ENCODE measurements around the gene PIR.

The PIR gene

DNA sequence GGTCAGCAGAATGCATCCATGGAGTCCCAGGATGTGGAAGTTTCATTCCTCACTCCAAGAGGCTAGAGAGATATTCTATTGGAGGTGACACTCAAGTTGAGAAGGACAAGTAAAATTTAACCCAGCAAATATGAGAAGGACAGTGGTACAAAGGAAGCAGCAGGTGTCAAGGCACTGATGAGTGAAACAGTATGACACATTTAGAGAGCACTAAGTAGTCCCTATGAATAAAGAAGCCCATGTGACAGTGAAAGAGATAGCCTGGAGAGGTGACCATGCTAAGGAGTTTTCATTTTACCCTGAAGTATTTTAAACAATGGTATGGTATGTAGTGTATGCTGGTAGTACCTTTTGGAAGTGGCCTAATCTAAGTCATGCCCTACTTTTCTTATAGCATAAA, 16.7 kb upstream of the PIR start:
- TF ChIP-seq TAF1 (IDR thresholded peaks at IDR 0.05; ENCODE audit: borderline replicate concordance, low read depth, low read length) (no peak), POLR2AphosphoS5 (IDR thresholded peaks at IDR 0.05; ENCODE audit: low read depth, low read length) (no peak), POLR2A (IDR thresholded peaks at IDR 0.05; ENCODE audit: low read depth, low read length) (no peak)
- no peak for DNase-seq (ENCODE audit: insufficient read length)

DNA sequence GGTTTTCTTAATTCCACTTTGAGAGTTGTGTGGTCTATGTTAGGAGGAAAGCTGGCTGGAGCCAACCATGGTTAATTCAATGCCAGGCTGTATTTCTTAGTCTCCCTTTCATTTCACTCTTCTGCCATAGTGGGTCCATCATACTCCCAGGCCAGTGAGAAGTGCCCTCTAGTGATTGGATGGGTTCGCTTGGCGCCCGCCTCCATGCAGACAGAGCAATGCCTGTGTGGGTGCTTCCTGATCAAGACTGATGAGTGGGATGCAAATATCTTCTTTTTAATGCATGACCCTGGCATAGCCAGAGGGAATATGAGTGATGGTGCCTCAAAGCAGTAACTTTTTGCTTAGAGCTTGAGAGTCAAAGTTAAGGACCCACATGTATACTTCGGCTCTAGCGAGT, 13.9 kb upstream of the PIR start:
- no peak for DNase-seq (ENCODE audit: insufficient read length)
- FAIRE-seq: peak; percentile 14
- TF ChIP-seq POLR2AphosphoS5 (IDR thresholded peaks at IDR 0.05; ENCODE audit: low read depth, low read length): no peak
- TF ChIP-seq TAF1 (IDR thresholded peaks at IDR 0.05; ENCODE audit: borderline replicate concordance, low read depth, low read length): no peak
- TF ChIP-seq POLR2A (IDR thresholded peaks at IDR 0.05; ENCODE audit: low read depth, low read length): no peak

More for the DNA sequence above, 16.7 kb upstream of the PIR start:
- FAIRE-seq: no peak

DNA sequence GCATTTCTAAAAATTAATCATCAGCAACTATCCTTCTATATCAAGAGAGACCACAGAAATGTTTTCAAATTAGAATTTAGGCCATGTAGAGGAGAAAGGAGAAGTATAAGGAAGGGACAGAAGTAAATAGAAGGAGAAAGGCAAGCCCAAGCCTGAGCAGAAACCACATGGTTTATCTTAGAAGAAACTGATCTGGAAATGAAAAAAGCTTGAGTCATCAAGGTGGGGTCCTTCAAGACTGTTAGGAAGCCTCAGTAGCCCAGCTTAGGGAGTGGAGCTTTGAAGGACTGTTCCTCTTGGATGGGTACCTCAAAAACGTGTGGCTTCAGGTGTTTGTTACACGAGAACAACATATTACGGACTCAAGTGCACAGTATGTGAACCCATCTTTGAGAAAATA, 12.0 kb upstream of the PIR start:
- DNase-seq (ENCODE audit: insufficient read length) (no peak), FAIRE-seq (no peak)
- TF ChIP-seq POLR2AphosphoS5 (IDR thresholded peaks at IDR 0.05; ENCODE audit: low read depth, low read length): no peak
- TF ChIP-seq POLR2A (IDR thresholded peaks at IDR 0.05; ENCODE audit: low read depth, low read length): no peak
- TF ChIP-seq TAF1 (IDR thresholded peaks at IDR 0.05; ENCODE audit: borderline replicate concordance, low read depth, low read length): no peak

DNA sequence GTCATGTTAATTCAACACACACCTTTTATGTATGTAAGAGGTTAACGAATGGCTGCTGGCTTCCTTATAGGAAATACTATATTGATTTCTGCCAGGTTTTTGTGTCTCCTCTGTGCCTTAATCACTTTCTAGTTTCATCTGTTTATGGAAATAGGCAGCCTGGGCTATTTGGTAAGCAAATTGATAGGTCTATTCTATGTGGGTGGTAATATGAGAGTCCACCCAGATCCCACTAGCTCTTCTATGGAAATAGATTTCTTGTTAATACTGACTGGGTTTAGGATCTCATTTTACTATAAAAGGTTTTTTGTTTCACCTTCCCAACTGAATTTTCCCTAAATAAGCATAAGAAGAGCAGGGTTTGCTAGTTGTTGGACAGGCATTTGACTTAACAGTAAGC, 11.5 kb upstream of the PIR start:
- FAIRE-seq (no peak), DNase-seq (ENCODE audit: insufficient read length) (no peak)
- TF ChIP-seq POLR2A (IDR thresholded peaks at IDR 0.05; ENCODE audit: low read depth, low read length) (no peak), TAF1 (IDR thresholded peaks at IDR 0.05; ENCODE audit: borderline replicate concordance, low read depth, low read length) (no peak), POLR2AphosphoS5 (IDR thresholded peaks at IDR 0.05; ENCODE audit: low read depth, low read length) (no peak)

DNA sequence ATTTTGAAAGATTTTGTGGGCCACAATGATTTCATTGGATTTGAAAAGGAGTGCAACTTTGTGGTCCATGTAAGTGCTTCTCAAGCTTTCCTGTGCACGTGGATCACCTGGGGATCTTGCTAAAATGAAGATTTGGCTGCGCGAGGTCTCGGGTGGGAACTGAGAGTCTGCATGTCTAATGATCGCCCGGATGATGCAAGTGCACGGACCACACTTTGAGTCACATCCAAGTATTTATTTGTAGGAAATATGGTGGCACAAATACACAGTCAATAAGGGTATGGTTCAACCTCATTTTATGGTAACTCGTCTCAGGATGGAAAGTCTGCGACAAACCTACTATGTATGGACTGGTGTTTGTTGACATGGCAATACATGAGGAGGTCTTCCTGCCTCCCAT, 8.4 kb upstream of the PIR start:
- no peak for FAIRE-seq
- DNase-seq (ENCODE audit: insufficient read length): no peak
- TF ChIP-seq TAF1 (IDR thresholded peaks at IDR 0.05; ENCODE audit: borderline replicate concordance, low read depth, low read length) (no peak), POLR2AphosphoS5 (IDR thresholded peaks at IDR 0.05; ENCODE audit: low read depth, low read length) (no peak), POLR2A (IDR thresholded peaks at IDR 0.05; ENCODE audit: low read depth, low read length) (no peak)

DNA sequence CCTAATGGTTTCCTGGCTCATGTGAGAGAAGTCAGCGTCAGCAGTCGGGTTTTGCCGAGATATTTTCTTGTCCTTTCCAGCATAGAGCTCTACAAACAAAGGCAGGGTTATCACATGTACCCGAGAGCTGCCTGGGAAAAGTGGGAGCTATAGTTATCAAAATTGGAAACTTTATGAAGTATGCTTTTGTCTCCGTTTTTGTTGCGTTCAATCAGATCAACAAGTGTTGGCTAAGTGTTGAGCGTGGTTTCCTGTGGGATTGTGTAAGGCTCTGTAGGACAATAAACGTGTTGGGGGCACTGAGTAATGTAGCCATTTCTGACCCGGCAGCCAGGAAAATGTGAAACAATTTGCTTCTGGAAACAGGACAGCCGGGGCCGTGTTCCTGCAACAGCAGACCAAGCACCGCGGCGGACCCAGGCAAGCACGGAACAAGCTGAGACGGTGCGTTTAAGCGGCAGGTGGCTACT, 7.4 kb upstream of the PIR start, which contains the start of gene BMX:
Gene BMX, plus strand, starts transcription at position 311 of the 470 bp plus-strand sequence. CDS start 7,547 bp downstream, outside the sequence.
- no peak for DNase-seq (ENCODE audit: insufficient read length)
- FAIRE-seq: no peak
- TF ChIP-seq TAF1 (IDR thresholded peaks at IDR 0.05; ENCODE audit: borderline replicate concordance, low read depth, low read length) (no peak), POLR2A (IDR thresholded peaks at IDR 0.05; ENCODE audit: low read depth, low read length) (no peak), POLR2AphosphoS5 (IDR thresholded peaks at IDR 0.05; ENCODE audit: low read depth, low read length) (no peak)

DNA sequence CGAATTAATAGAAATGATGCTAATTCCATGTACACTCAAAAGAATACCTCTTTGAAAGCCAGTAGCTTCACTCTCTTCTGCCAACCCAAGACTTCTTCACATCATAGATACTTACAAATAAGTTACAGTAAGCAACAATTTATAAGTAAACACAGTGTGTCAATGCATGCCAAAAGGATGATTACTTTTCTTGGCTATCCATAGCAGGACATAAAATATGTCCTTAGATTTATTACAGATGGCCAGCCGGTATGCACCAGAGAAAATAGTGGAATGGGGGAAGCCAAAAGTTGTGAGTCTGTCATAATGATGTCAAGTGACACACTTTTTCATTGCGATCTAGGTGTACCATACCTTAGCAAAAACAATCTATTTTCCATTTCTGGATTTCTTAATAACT, 6.8 kb upstream of the PIR start:
- no peak for DNase-seq (ENCODE audit: insufficient read length)
- no peak for FAIRE-seq
- TF ChIP-seq TAF1 (IDR thresholded peaks at IDR 0.05; ENCODE audit: borderline replicate concordance, low read depth, low read length) (no peak), POLR2AphosphoS5 (IDR thresholded peaks at IDR 0.05; ENCODE audit: low read depth, low read length) (no peak), POLR2A (IDR thresholded peaks at IDR 0.05; ENCODE audit: low read depth, low read length) (no peak)

DNA sequence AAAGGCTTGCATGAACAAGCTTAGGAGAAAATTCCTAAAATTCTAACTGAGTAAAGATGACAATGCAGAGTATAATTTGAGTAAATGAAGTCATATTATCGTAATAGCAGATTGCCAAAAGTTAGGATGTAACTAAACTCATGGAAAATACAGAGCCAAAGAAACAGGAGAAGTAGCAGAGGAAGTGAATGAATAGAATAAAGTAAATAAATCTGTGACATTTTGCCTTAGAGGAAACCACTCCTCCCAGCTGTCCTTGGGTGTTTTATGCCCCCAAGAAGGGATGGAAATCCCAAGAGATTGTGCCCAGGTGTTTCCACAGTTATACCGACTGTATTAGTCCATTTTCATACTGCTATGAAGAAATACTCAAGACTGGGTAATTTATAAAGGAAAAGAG, 5.6 kb upstream of the PIR start:
- no peak for TF ChIP-seq POLR2A (IDR thresholded peaks at IDR 0.05; ENCODE audit: low read depth, low read length)
- no peak for TF ChIP-seq TAF1 (IDR thresholded peaks at IDR 0.05; ENCODE audit: borderline replicate concordance, low read depth, low read length)
- TF ChIP-seq POLR2AphosphoS5 (IDR thresholded peaks at IDR 0.05; ENCODE audit: low read depth, low read length): no peak
- FAIRE-seq (no peak), DNase-seq (ENCODE audit: insufficient read length) (no peak)

DNA sequence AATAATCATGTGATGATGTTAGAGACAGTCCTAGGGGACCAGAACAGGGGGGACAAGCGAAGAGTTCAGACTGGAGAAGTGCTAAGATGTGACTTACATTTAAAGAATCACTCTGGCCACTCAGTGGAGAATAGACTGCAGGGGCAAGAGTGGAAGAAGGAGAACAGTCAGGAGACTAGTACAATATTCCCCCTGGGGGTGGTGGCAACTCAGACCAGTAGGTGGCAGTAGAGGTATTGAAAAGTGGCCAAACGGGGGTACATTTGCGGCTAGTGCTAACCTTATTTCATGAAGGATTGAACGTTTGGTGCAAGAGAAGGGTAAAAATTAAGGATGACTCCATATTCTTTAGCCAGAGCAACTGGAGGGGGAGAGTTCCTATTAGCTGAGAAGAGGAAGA, 4.7 kb upstream of the PIR start:
- no peak for TF ChIP-seq POLR2AphosphoS5 (IDR thresholded peaks at IDR 0.05; ENCODE audit: low read depth, low read length)
- no peak for TF ChIP-seq TAF1 (IDR thresholded peaks at IDR 0.05; ENCODE audit: borderline replicate concordance, low read depth, low read length)
- no peak for TF ChIP-seq POLR2A (IDR thresholded peaks at IDR 0.05; ENCODE audit: low read depth, low read length)
- FAIRE-seq (peak; percentile 84), DNase-seq (ENCODE audit: insufficient read length) (peak; percentile 39)

DNA sequence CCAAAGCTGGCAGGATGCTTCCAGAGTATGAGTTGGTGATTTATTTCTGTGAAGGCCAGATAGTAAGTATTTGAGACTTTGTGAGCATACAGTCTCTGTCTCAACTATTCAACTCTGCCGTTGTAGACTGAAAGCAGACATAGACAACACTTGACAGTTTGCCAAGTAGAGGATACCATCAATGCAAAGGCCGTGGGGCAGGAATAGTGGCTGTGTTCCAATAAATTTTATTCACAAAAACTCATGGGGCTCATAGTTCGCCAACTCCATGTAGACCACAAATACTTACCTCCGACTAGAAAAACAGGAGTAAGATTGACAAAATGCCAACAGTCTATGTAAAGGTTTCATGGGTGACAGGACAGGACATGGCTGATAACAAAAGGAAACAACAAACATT, 3.7 kb upstream of the PIR start:
- DNase-seq (ENCODE audit: insufficient read length) (no peak), FAIRE-seq (no peak)
- TF ChIP-seq POLR2A (IDR thresholded peaks at IDR 0.05; ENCODE audit: low read depth, low read length) (no peak), TAF1 (IDR thresholded peaks at IDR 0.05; ENCODE audit: borderline replicate concordance, low read depth, low read length) (no peak), POLR2AphosphoS5 (IDR thresholded peaks at IDR 0.05; ENCODE audit: low read depth, low read length) (no peak)

DNA sequence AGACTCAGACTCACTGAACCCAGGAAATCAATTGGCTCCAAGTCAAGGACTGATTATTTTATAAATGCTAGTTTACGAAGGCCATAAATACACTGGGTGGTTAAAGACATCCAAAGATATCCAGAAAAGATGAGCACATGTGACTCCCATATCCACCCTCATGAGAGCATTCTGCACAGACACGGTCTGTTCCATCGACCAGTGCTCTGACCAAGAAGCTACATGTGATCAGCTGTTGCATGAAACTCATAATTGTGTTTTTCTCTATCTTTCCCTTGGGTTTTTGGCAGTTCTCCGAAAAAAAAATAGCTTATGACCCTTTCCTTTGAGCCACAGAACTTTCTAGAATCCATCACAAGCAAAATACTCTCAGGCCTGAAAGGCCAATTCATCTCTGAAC, 2.7 kb upstream of the PIR start:
- DNase-seq (ENCODE audit: insufficient read length) (no peak), FAIRE-seq (no peak)
- TF ChIP-seq POLR2A (IDR thresholded peaks at IDR 0.05; ENCODE audit: low read depth, low read length): no peak
- no peak for TF ChIP-seq TAF1 (IDR thresholded peaks at IDR 0.05; ENCODE audit: borderline replicate concordance, low read depth, low read length)
- TF ChIP-seq POLR2AphosphoS5 (IDR thresholded peaks at IDR 0.05; ENCODE audit: low read depth, low read length): no peak

DNA sequence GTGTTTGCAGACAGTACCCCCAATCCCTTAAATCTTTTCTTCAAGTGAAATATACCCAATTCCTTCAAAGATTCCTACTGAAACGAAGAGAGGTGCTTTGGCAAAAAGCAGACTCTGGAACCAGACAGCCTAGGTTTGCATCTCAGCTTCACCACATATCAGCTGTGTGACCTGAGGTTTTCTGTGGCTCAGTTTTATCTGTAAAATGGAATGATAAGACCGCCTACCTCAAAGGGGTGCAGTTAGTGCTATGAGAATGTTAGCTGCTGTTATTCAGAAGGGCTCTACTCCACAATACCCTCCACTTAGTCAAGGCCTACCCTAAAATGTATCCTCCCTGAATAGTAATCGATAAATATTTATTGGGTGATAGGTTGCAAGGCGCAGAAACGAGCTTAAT, 664 bp downstream of the PIR start:
- DNase-seq (ENCODE audit: insufficient read length): no peak
- TF ChIP-seq POLR2A (IDR thresholded peaks at IDR 0.05; ENCODE audit: low read depth, low read length): no peak
- TF ChIP-seq POLR2AphosphoS5 (IDR thresholded peaks at IDR 0.05; ENCODE audit: low read depth, low read length): no peak
- no peak for TF ChIP-seq TAF1 (IDR thresholded peaks at IDR 0.05; ENCODE audit: borderline replicate concordance, low read depth, low read length)
- FAIRE-seq: no peak

DNA sequence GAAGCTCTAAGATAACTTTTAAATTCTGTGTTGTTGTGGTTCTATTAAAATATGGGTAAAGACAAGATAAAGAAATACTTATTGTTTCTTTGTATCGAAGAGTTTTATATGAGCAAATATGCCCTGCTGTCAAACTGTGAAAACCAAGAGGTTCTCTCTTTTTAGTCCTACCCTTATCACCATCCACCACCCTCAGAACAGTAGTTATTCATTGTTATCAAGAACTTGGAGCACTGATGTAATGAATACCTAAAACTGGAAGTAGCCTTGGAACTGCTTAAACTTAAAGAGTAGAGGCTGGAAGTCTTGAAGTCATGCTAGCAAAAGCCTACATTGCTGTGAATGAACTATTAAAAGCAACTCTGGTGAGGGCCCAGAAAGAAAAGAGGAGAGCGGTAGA, 9.2 kb downstream of the PIR start:
- FAIRE-seq: no peak
- DNase-seq (ENCODE audit: insufficient read length): no peak
- TF ChIP-seq POLR2A (IDR thresholded peaks at IDR 0.05; ENCODE audit: low read depth, low read length): no peak
- no peak for TF ChIP-seq TAF1 (IDR thresholded peaks at IDR 0.05; ENCODE audit: borderline replicate concordance, low read depth, low read length)
- TF ChIP-seq POLR2AphosphoS5 (IDR thresholded peaks at IDR 0.05; ENCODE audit: low read depth, low read length): no peak

Data from GM12892 (cell line).